Ovary (tissue), 9 donors: ENCODE measurements around the gene PCGF3. TPM values are rescaled to one million over a fixed set of nuclear protein-coding genes. Genes with fewer than 3 reads are reported as not detected.

ENCODE experiments used
- DNase-seq, 5 donors: peaks; one replicate each; pipeline ENCODE4 v3.0.0-alpha.2; 2019 to 2020
- H3K27ac ChIP-seq, 2 donors: fragments of 200-600 bp; one replicate each; pipeline versions ENCODE4 v1.5.1 to v1.8.0; 2019 to 2022
- H3K27me3 ChIP-seq: fragments of 200-600 bp; one replicate; pipeline ENCODE4 v1.8.0; 2022
- H3K36me3 ChIP-seq: fragments of 200-600 bp; sonication (generic); one replicate; pipeline ENCODE4 v1.5.1; 2019
- H3K4me1 ChIP-seq: one replicate; pipeline ENCODE4 v1.8.1; 2013; ENCODE audit warnings: mild to moderate bottlenecking, moderate library complexity; ENCODE audit not compliant: insufficient read depth
- H3K4me3 ChIP-seq: fragments of 200-600 bp; sonication (generic); one replicate; pipeline ENCODE4 v1.5.1; 2017
- H3K9me3 ChIP-seq, 2 donors: fragments of 200-600 bp in 1 of 2; sonication (generic) in 1 of 2; one replicate each; pipeline versions ENCODE4 v1.5.1 to v1.8.1; 2013 to 2019; ENCODE audit warnings: mild to moderate bottlenecking in 1 of 2, moderate library complexity in 1 of 2
- CTCF ChIP-seq, 3 donors: fragments of 450-650 bp in 2 of 3; fragments of 200-600 bp in 1 of 3; IDR thresholded peaks; one replicate each; pipeline versions ENCODE4 v1.5.1 to v1.8.0; 2016 to 2022; ENCODE audit warnings: antibody characterized with exemption in 3 of 3, mild to moderate bottlenecking in 1 of 3
- EP300 ChIP-seq: sonication (generic); formaldehyde crosslinking; IDR thresholded peaks from one replicate; pipeline ENCODE4 v1.6.1; 2017; ENCODE audit warnings: antibody characterized with exemption
- POLR2A ChIP-seq: fragments of 450-650 bp; IDR thresholded peaks from one replicate; pipeline ENCODE4 v1.6.1; 2017; ENCODE audit warnings: antibody characterized with exemption, mild to moderate bottlenecking, moderate library complexity
- WGBS, 3 donors: extraction: QIAGEN DNeasy Blood & Tissue Kit in 1 of 3; methylation state at CpG; one replicate each; pipeline versions ENCODE4 v1.1.5 to v1.1.7; 2013 to 2017; 5-methylcytosine and 5-hydroxymethylcytosine counted together
- intact Hi-C, 4 donors: fragments of 100-400 bp; cut with DNase I; formaldehyde crosslinking; loops; one replicate each; pipeline versions ENCODE4 v1.11.0 to v1.15.1; 2022 to 2023
- polyA plus RNA-seq, 2 donors: library from polyadenylated mRNA; stranded (reverse); fragments of 200-250 nt in 1 of 2; fragments of 350-450 nt in 1 of 2; fragmentation: Illumina TruSeq in 1 of 2; extraction: RNeasy Lipid Tissue Mini Kit (QIAGEN cat#74804) in 1 of 2; gene quantifications; one replicate each; pipeline ENCODE4 v1.2.3, GENCODE V29; 2013 to 2014
- total RNA-seq, 7 donors: library from RNA; depleted of rRNA in 2 of 7; stranded (reverse); fragments of >200 nt in 2 of 7; fragmentation: NEBNext Ultra II Directional in 3 of 7; extraction: Animal tissue kit (Norgen Biotek cat#: 25700) in 3 of 7; gene quantifications; one replicate each; pipeline versions ENCODE4 v1.1.0 to v1.2.4, GENCODE V29; 2016 to 2023
- donor health status: DM: no; HTN: no; CAD: no; lungs with moderate emphysema.
- donor health status: DM: no; HTN: no; CAD: no.
- donor health status: Bipolar disorder and iron deficiency.
- donor health status: DM: yes; HTN: yes; CAD: no.
- donor health status: DM: no; HTN: no; CAD: no.
- donor health status: DM: yes; HTN: yes; CAD: no.

The PCGF3 gene
- total and polyA plus RNA-seq, 9 donors: 21.7 to 51.2 (median 45.3) TPM

- TF ChIP-seq EP300 (no peak), CTCF (IDR thresholded peaks at IDR 0.05) (no peak), POLR2A (no peak)
- Histone ChIP-seq H3K9me3 (no peaks in the 10 kb centered on the region), H3K27me3 (no peaks in the 10 kb centered on the region), H3K4me3 (no peak overlapping the region), H3K27ac (no peak overlapping the region), H3K36me3 (no peaks in the 10 kb centered on the region), H3K4me1 (no peaks in the 10 kb centered on the region)
- DNase-seq: peak in 1 of 5 donors; percentile 7
- WGBS, 3 donors: 88 to 93% (median 90%) methylated on average over 23 of the region's 23 CpGs
- intact Hi-C loops: no loop called here
Measured at GRCh38 chr4:763191-763810, 57.7 kb downstream of the PCGF3 start.

GRCh38 chr4:763922-764321 lies 58.3 kb downstream of the PCGF3 start:
- no peaks in the 10 kb centered on the region for H3K27me3 ChIP-seq
- TF ChIP-seq POLR2A: no peak
- TF ChIP-seq CTCF (IDR thresholded peaks at IDR 0.05): no peak
- TF ChIP-seq EP300: no peak
- H3K9me3 ChIP-seq: no peaks in the 10 kb centered on the region
- intact Hi-C loops: no loop called here
- H3K27ac ChIP-seq: no peak overlapping the region
- H3K4me1 ChIP-seq: no peaks in the 10 kb centered on the region
- H3K4me3 ChIP-seq: no peak overlapping the region
- no peak for DNase-seq
- WGBS, 3 donors: 87 to 90% (median 88%) methylated on average over 11 of the region's 11 CpGs
- H3K36me3 ChIP-seq: no peaks in the 10 kb centered on the region

- intact Hi-C loops: no loop called here
- no peaks in the 10 kb centered on the region for H3K4me1 ChIP-seq
- no peaks in the 10 kb centered on the region for H3K27me3 ChIP-seq
- no peak overlapping the region for H3K27ac ChIP-seq
- no peaks in the 10 kb centered on the region for H3K36me3 ChIP-seq
- 88 to 95% (median 91%) methylated on average over 16 of the region's 16 CpGs for WGBS, 3 donors
- no peaks in the 10 kb centered on the region for H3K9me3 ChIP-seq
- no peak overlapping the region for H3K4me3 ChIP-seq
- TF ChIP-seq EP300 (no peak), POLR2A (no peak)
- DNase-seq: no peak
Measured at GRCh38 chr4:764405-765169, 59.0 kb downstream of the PCGF3 start.

GRCh38 chr4:766152-766515 lies 60.5 kb downstream of the PCGF3 start:
- H3K9me3 ChIP-seq: no peaks in the 10 kb centered on the region
- H3K27ac ChIP-seq: no peak overlapping the region
- intact Hi-C loops: no loop called here

More at GRCh38 chr4:766152-766515, 60.5 kb downstream of the PCGF3 start:
- H3K36me3 ChIP-seq: no peaks in the 10 kb centered on the region
- no peak overlapping the region for H3K4me3 ChIP-seq
- no peaks in the 10 kb centered on the region for H3K4me1 ChIP-seq
- DNase-seq: peak in 1 of 5 donors; percentile 7
- no peaks in the 10 kb centered on the region for H3K27me3 ChIP-seq
- WGBS, 3 donors: 55 to 73% (median 62%) methylated on average over 7 of the region's 7 CpGs
- TF ChIP-seq CTCF (IDR thresholded peaks at IDR 0.05) (no peak), EP300 (no peak), POLR2A (no peak)
